Neural crest cell (in vitro differentiated cells): ENCODE results near the gene DCTN1. TPM values are rescaled to one million over a fixed set of nuclear protein-coding genes. Genes with fewer than 3 reads are reported as not detected.
"Not testable (repeated sequence)": the region's sequence is repeated elsewhere in the genome, so short reads cannot be mapped to it uniquely, and the experiment has no call there.

ENCODE experiments used
- DNase-seq: peaks from one replicate; pipeline ENCODE4 v3.0.0; 2021; ENCODE audit warnings: low read depth, mixed read lengths, low spot score
- H3K27ac Mint-ChIP-seq: one replicate; pipeline ENCODE4 v1.8.0; 2021; ENCODE audit warnings: mild to moderate bottlenecking, mixed read lengths; ENCODE audit not compliant: unreplicated experiment
- H3K27me3 Mint-ChIP-seq: 2 replicates; pipeline ENCODE4 v1.8.0; 2021; ENCODE audit warnings: low read depth, mild to moderate bottlenecking, mixed read lengths
- H3K36me3 Mint-ChIP-seq: 2 replicates; pipeline ENCODE4 v1.8.0; 2021; ENCODE audit warnings: low read depth, mild to moderate bottlenecking, mixed read lengths
- H3K4me1 Mint-ChIP-seq: 2 replicates; pipeline ENCODE4 v1.8.0; 2021; ENCODE audit warnings: mixed read lengths
- H3K4me3 Mint-ChIP-seq: one replicate; pipeline ENCODE4 v1.8.0; 2021; ENCODE audit warnings: mild to moderate bottlenecking, mixed read lengths
- H3K9me3 Mint-ChIP-seq: 2 replicates; pipeline ENCODE4 v1.8.0; 2021; ENCODE audit warnings: mixed read lengths
- CTCF ChIP-seq: fragments of 200-600 bp; sonication (generic); conservative IDR thresholded peaks from 2 replicates; pipeline ENCODE4 v1.5.0; 2021; ENCODE audit warnings: antibody characterized with exemption, mild to moderate bottlenecking
- total RNA-seq: library from RNA; stranded (reverse); gene quantifications from 2 replicates; pipeline ENCODE4 v1.2.1, GENCODE V29; 2021

DCTN1 gene
- total RNA-seq, 1 donor from 2014 or later: 202 TPM

- no peak for DNase-seq
- Mint-ChIP-seq H3K4me3 (no peak overlapping the region), H3K4me1 (no peaks in the 10 kb centered on the region), H3K9me3 (no peaks in the 10 kb centered on the region), H3K27me3 (peaks cover 4% of the 10 kb centered on the region), H3K27ac (no peak overlapping the region), H3K36me3 (no peaks in the 10 kb centered on the region)
- TF ChIP-seq CTCF: no peak
Observed at GRCh38 chr2:74345272-74345943, 34.7 kb downstream of the DCTN1 start.

GRCh38 chr2:74343316-74343715 lies 36.8 kb downstream of the DCTN1 start, which contains the start of gene SLC4A5:
Gene SLC4A5, minus strand, starts transcription at chr2:74343416. Its CDS starts 28,393 bp downstream, at chr2:74315023.
- Mint-ChIP-seq H3K9me3 (no peaks in the 10 kb centered on the region), H3K36me3 (no peaks in the 10 kb centered on the region), H3K4me1 (no peaks in the 10 kb centered on the region), H3K27ac (no peak within 1 kb of the TSS), H3K27me3 (peaks cover 10% of the 10 kb centered on the region), H3K4me3 (no peak within 1 kb of the TSS)
- DNase-seq: no peak
- no peak for TF ChIP-seq CTCF

- DNase-seq, H3K36me3 Mint-ChIP-seq, H3K27ac Mint-ChIP-seq, H3K4me1 Mint-ChIP-seq, H3K9me3 Mint-ChIP-seq, H3K27me3 Mint-ChIP-seq, H3K4me3 Mint-ChIP-seq: not testable (repeated sequence)
Observed at GRCh38 chr2:74336227-74336626, 43.9 kb downstream of the DCTN1 start.

- no peak overlapping the region for H3K4me3 Mint-ChIP-seq
Observed at GRCh38 chr2:74334931-74335333, 45.2 kb downstream of the DCTN1 start.

GRCh38 chr2:74333896-74334586 lies 46.1 kb downstream of the DCTN1 start:
- Mint-ChIP-seq H3K4me3 (no peak overlapping the region), H3K9me3 (no peaks in the 10 kb centered on the region), H3K4me1 (no peaks in the 10 kb centered on the region), H3K36me3 (no peaks in the 10 kb centered on the region), H3K27ac (no peak overlapping the region), H3K27me3 (no peaks in the 10 kb centered on the region)
- TF ChIP-seq CTCF: no peak
- no peak for DNase-seq

More at GRCh38 chr2:74334931-74335333, 45.2 kb downstream of the DCTN1 start:
- H3K4me1 Mint-ChIP-seq: no peaks in the 10 kb centered on the region
- peaks cover 3% of the 10 kb centered on the region for H3K27me3 Mint-ChIP-seq
- no peaks in the 10 kb centered on the region for H3K36me3 Mint-ChIP-seq
- peak; percentile 93 for TF ChIP-seq CTCF
- DNase-seq: peak; percentile 82
- H3K27ac Mint-ChIP-seq: no peak overlapping the region
- H3K9me3 Mint-ChIP-seq: no peaks in the 10 kb centered on the region

GRCh38 chr2:74333175-74333574 lies 46.9 kb downstream of the DCTN1 start:
- TF ChIP-seq CTCF: peak; percentile 50
- Mint-ChIP-seq H3K9me3 (no peaks in the 10 kb centered on the region), H3K27ac (no peak overlapping the region), H3K4me3 (no peak overlapping the region), H3K36me3 (no peaks in the 10 kb centered on the region), H3K27me3 (no peaks in the 10 kb centered on the region), H3K4me1 (peaks cover 3% of the 10 kb centered on the region)
- DNase-seq: no peak
